Measurements from ENCODE around the gene TLK2. TPM values are rescaled to one million over a fixed set of nuclear protein-coding genes. Genes with fewer than 3 reads are reported as not detected.
"Not testable (repeated sequence)": the region's sequence is repeated elsewhere in the genome, so short reads cannot be mapped to it uniquely, and the experiment has no call there.

The TLK2 gene
- total RNA-seq (2014; rRNA removed) (40.5 and 60.3 TPM in 2 replicates), Bru-seq, nascent RNA (percentile 90 among the genes with signal in this experiment), BruChase-seq, experiment 1, labeled RNA remaining after a 6-hour chase (percentile 80 among the genes with signal in this experiment), BruChase-seq, experiment 2, labeled RNA remaining after a 2-hour chase (percentile 84 among the genes with signal in this experiment)
- long read RNA-seq, transcript TLK2-202 (21 exons, 3,227 nt): minor isoform, 16 of 130 reads
- long read RNA-seq, transcript TLK2-208 (1 exons, 3,536 nt): major isoform, 26 of 130 reads
- long read RNA-seq, transcript TLK2-203 (22 exons, 3,449 nt): minor isoform, 24 of 130 reads
- long read RNA-seq, partial matches to known transcripts: 9 of 130 reads
- long read RNA-seq, other reads (novel, unspliced or antisense): 55 of 130 reads

DNA sequence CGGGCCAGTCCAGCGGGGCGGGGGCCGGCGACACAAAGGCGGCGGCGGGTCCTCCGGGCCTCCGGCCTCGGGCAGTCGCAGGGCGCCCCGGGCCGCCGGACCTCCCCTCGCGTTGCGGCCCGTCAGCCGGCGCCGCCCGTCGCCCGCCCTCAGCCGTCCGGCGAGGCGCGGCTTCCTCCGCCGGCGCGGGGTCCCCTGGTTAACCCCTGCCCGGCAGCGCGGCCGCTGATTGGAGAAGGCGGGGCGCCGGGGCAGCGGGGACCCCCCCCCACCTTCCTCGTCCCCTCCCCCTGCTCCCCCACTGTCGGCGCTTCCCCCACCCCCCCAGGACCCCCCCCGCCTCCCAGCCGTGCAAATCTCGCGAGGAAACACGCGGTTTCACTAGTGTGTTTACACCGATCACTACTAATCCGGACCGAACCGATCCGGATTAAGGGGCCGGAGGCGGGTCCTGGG is at the start of gene TLK2:
Gene TLK2, plus strand, starts transcription at position 402 of the 456 bp plus-strand sequence. CDS start 2,301 bp downstream, outside the sequence.
- intact Hi-C loops (cut with micrococcal nuclease): no loop called here
- peak within 1 kb of the TSS; percentile 73 for H2AFZ ChIP-seq (ENCODE audit: low read length)
- POLR2A ChIA-PET (ENCODE audit: unreplicated experiment): no interaction called here

DNA sequence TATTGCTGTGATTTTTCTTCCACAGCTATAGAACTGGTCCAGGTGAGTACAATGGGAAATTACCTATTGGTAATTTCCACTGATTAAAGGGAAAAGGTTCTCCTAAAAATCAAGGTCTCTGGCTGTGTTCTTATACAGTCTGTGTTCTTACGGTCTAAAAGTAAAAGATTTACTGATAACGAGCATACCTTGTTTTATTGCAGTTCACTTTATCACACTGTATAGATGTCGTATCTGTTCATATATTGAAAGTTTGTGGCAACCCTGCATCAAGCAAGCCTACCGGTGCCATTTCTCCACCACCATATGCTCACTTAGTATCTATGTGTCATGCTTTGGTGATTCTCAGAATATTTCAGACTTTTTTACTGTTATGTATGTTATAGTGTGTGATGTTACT is 43.4 kb upstream of the TLK2 start:
- POLR2A ChIA-PET (ENCODE audit: unreplicated experiment); H3K4me1 ChIP-seq (ENCODE audit: insufficient read depth, low read length); H3K36me3 ChIP-seq (ENCODE audit: low read depth, low read length); H3K9me3 ChIP-seq (ENCODE audit: low read length); H3K79me2 ChIP-seq (ENCODE audit: low read length); H3K4me3 ChIP-seq (ENCODE audit: low read length); H3K27me3 ChIP-seq (ENCODE audit: low read length); H3K9ac ChIP-seq (ENCODE audit: low read length); BruUV-seq (replicated peaks); H2AFZ ChIP-seq (ENCODE audit: low read length); CTCF ChIA-PET; intact Hi-C loops (cut with micrococcal nuclease); H3K27ac ChIP-seq (ENCODE audit: low read length); H3K4me2 ChIP-seq (ENCODE audit: low read length); H3F3A ChIP-seq (ENCODE audit: low read length, unreplicated experiment); ATAC-seq; H3K9me2 ChIP-seq (replicated peaks; ENCODE audit: low read length); DNase-seq; H4K20me1 ChIP-seq (ENCODE audit: low read length): not testable (repeated sequence)

More for the DNA sequence above, at the start of gene TLK2:
- Histone ChIP-seq H4K20me1 (ENCODE audit: low read length) (peaks cover 11% of the 10 kb centered on the region; the same call in 1 of the 2 replicates), H3K4me2 (ENCODE audit: low read length) (peak within 1 kb of the TSS; percentile 99), H3K9me3 (ENCODE audit: low read length) (no peaks in the 10 kb centered on the region), H3K27me3 (ENCODE audit: low read length) (no peaks in the 10 kb centered on the region), H3F3A (ENCODE audit: low read length, unreplicated experiment) (no peaks in the 10 kb centered on the region), H3K9ac (ENCODE audit: low read length) (peak within 1 kb of the TSS; percentile 95), H3K36me3 (ENCODE audit: low read depth, low read length) (peaks cover 2% of the 10 kb centered on the region; the same call in 1 of the 2 replicates), H3K4me3 (ENCODE audit: low read length) (peak within 1 kb of the TSS; percentile 96), H3K79me2 (ENCODE audit: low read length) (peaks cover 56% of the 10 kb centered on the region), H3K9me2 (replicated peaks; ENCODE audit: low read length) (no peaks in the 10 kb centered on the region), H3K27ac (ENCODE audit: low read length) (peak within 1 kb of the TSS; percentile 46), H3K4me1 (ENCODE audit: insufficient read depth, low read length) (peaks cover 15% of the 10 kb centered on the region)
- CTCF ChIA-PET: no interaction called here
- TF ChIP-seq, protein P1, sequence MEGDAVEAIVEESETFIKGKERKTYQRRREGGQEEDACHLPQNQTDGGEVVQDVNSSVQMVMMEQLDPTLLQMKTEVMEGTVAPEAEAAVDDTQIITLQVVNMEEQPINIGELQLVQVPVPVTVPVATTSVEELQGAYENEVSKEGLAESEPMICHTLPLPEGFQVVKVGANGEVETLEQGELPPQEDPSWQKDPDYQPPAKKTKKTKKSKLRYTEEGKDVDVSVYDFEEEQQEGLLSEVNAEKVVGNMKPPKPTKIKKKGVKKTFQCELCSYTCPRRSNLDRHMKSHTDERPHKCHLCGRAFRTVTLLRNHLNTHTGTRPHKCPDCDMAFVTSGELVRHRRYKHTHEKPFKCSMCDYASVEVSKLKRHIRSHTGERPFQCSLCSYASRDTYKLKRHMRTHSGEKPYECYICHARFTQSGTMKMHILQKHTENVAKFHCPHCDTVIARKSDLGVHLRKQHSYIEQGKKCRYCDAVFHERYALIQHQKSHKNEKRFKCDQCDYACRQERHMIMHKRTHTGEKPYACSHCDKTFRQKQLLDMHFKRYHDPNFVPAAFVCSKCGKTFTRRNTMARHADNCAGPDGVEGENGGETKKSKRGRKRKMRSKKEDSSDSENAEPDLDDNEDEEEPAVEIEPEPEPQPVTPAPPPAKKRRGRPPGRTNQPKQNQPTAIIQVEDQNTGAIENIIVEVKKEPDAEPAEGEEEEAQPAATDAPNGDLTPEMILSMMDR (conservative IDR thresholded peaks at IDR 0.05; ENCODE audit: low read depth, low read length): no peak
- TF ChIP-seq EZH2phosphoT487 (IDR thresholded peaks at IDR 0.05; ENCODE audit: borderline replicate concordance, low read length): no peak
- TF ChIP-seq EZH2 (IDR thresholded peaks at IDR 0.05; ENCODE audit: low read length, unreplicated experiment): no peak
- ATAC-seq (peak; percentile 82), DNase-seq (peak; percentile 85)
- BruUV-seq (replicated peaks): no TSS peak

DNA sequence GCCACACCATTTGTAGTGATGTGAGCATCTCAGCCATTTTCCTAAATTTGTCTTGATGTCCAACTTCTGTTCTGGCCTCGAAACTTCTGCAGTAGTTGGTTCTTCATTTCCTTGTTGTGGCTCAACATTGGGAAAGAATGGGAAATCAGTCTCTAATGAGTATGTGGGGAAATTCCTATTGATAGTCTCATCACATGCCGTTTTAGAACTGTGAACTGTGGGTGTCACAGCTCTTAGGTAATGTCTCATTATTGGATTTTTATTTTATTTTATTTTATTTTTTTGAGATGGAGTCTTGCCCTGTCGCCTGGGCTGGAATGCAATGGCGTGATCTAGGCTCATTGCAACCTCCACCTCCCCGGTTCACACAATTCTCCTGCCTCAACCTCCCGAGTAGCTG is 37.4 kb upstream of the TLK2 start:
- H3K79me2 ChIP-seq (ENCODE audit: low read length); H4K20me1 ChIP-seq (ENCODE audit: low read length); BruUV-seq (replicated peaks); H3K9me2 ChIP-seq (replicated peaks; ENCODE audit: low read length); ATAC-seq; H3K4me2 ChIP-seq (ENCODE audit: low read length); H3K4me3 ChIP-seq (ENCODE audit: low read length); DNase-seq; CTCF ChIA-PET; intact Hi-C loops (cut with micrococcal nuclease); POLR2A ChIA-PET (ENCODE audit: unreplicated experiment); H3K4me1 ChIP-seq (ENCODE audit: insufficient read depth, low read length); H3F3A ChIP-seq (ENCODE audit: low read length, unreplicated experiment); H2AFZ ChIP-seq (ENCODE audit: low read length); H3K27ac ChIP-seq (ENCODE audit: low read length); H3K9me3 ChIP-seq (ENCODE audit: low read length); H3K27me3 ChIP-seq (ENCODE audit: low read length); H3K9ac ChIP-seq (ENCODE audit: low read length): not testable (repeated sequence)
- H3K36me3 ChIP-seq (ENCODE audit: low read depth, low read length): peaks cover 22% of the 10 kb centered on the region

Data from PC-3 (cell line).